H1 (cell line): ENCODE measurements around the gene MSL3B.

ENCODE experiments used
- CHD7 ChIP-seq: fragments of 300-600 bp; sonication (generic); IDR thresholded peaks from 2 replicates; pipeline ENCODE4 v1.7.1; 2012; ENCODE audit warnings: low read length, moderate library complexity, mild to moderate bottlenecking, inconsistent platforms; ENCODE audit not compliant: insufficient replicate concordance

The MSL3B gene

GRCh38 chr2:233816334-233816733 lies 51.9 kb downstream of the MSL3B start (continued):
- no peak for TF ChIP-seq CHD7
